ENCODE measurements around the gene SKIC8.

SKIC8 gene

DNA sequence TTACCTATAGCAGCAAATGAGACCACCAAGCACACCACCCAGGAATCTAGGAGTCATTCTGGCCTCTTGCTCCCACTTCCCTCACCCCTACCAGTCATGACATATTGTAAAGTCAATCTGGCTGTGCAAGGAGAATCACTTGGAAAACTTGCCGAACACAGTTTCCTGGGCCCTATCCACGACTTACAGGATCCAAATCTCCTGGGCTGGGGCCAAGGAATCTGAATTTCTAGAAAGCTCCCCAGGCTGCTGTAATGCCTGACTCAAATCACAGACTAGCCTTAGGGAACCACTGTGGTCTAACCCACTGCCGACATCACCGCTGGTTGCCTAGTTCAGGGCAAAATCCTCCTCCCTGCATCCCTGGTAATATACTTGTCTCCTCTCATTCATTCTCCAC is 36.6 kb upstream of the SKIC8 start:
- no peak overlapping the region for H3K4me3 ChIP-seq (ENCODE audit: low read depth, low read length, poor library complexity, severe bottlenecking)
- H4K20me1 ChIP-seq (ENCODE audit: insufficient read depth, low read length) = no peaks in the 10 kb centered on the region
- H3K9me3 ChIP-seq (ENCODE audit: low read length) = no peaks in the 10 kb centered on the region

DNA sequence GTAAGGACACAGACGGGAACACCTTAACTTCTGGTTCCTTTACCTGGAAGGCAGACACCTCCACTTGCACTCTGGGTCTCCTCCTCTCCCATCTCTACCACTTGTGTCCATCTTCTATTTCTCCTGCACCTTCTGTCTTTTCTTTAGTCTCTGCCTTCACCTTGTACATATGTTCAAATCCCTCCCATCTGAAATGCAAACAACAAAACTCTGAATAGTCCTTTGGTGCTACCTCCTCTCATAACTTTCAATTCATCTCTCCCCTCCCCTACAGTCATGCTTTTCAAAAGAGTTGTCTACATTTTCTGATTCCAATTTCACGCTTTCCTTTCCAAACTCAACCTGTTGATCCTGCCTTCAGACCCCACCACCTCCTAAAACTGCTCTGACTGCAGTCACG is 35.4 kb upstream of the SKIC8 start:
- Histone ChIP-seq H3K4me2 (ENCODE audit: low read length) (no peak overlapping the region), H3K27me3 (ENCODE audit: insufficient read depth, low read length) (peaks cover 5% of the 10 kb centered on the region; the same call in 1 of the 2 replicates), H2AFZ (ENCODE audit: low read length) (no peak overlapping the region), H3K4me1 (ENCODE audit: insufficient read depth, low read length, severe bottlenecking) (no peaks in the 10 kb centered on the region), H3K9me3 (ENCODE audit: low read length) (no peaks in the 10 kb centered on the region), H3K79me2 (ENCODE audit: insufficient read depth, low read length) (no peaks in the 10 kb centered on the region), H3K27ac (ENCODE audit: low read depth, low read length, poor library complexity, severe bottlenecking) (no peak overlapping the region), H3K9ac (ENCODE audit: low read length) (no peak overlapping the region), H3F3A (ENCODE audit: insufficient read depth, low read length) (no peaks in the 10 kb centered on the region), H3K4me3 (ENCODE audit: low read depth, low read length, poor library complexity, severe bottlenecking) (no peak overlapping the region), H3K36me3 (ENCODE audit: insufficient read depth, low read length) (no peaks in the 10 kb centered on the region), H4K20me1 (ENCODE audit: insufficient read depth, low read length) (no peaks in the 10 kb centered on the region), H3K9me2 (ENCODE audit: low read depth, low read length) (no peaks in the 10 kb centered on the region)
- TF ChIP-seq, protein P1, sequence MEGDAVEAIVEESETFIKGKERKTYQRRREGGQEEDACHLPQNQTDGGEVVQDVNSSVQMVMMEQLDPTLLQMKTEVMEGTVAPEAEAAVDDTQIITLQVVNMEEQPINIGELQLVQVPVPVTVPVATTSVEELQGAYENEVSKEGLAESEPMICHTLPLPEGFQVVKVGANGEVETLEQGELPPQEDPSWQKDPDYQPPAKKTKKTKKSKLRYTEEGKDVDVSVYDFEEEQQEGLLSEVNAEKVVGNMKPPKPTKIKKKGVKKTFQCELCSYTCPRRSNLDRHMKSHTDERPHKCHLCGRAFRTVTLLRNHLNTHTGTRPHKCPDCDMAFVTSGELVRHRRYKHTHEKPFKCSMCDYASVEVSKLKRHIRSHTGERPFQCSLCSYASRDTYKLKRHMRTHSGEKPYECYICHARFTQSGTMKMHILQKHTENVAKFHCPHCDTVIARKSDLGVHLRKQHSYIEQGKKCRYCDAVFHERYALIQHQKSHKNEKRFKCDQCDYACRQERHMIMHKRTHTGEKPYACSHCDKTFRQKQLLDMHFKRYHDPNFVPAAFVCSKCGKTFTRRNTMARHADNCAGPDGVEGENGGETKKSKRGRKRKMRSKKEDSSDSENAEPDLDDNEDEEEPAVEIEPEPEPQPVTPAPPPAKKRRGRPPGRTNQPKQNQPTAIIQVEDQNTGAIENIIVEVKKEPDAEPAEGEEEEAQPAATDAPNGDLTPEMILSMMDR (IDR thresholded peaks at IDR 0.05; ENCODE audit: low read length) = no peak
- TF ChIP-seq EZH2 (IDR thresholded peaks at IDR 0.05; ENCODE audit: borderline replicate concordance, low read length) = no peak

More for the DNA sequence above, 36.6 kb upstream of the SKIC8 start:
- Histone ChIP-seq H3K9ac (ENCODE audit: low read length) (no peak overlapping the region), H2AFZ (ENCODE audit: low read length) (no peak overlapping the region), H3K4me1 (ENCODE audit: insufficient read depth, low read length, severe bottlenecking) (no peaks in the 10 kb centered on the region), H3K79me2 (ENCODE audit: insufficient read depth, low read length) (no peaks in the 10 kb centered on the region), H3K36me3 (ENCODE audit: insufficient read depth, low read length) (no peaks in the 10 kb centered on the region), H3K9me2 (ENCODE audit: low read depth, low read length) (no peaks in the 10 kb centered on the region), H3K27me3 (ENCODE audit: insufficient read depth, low read length) (peaks cover 5% of the 10 kb centered on the region; the same call in 1 of the 2 replicates), H3K27ac (ENCODE audit: low read depth, low read length, poor library complexity, severe bottlenecking) (no peak overlapping the region), H3K4me2 (ENCODE audit: low read length) (no peak overlapping the region), H3F3A (ENCODE audit: insufficient read depth, low read length) (no peaks in the 10 kb centered on the region)
- TF ChIP-seq, protein P1 (IDR thresholded peaks at IDR 0.05; ENCODE audit: low read length) = no peak
- TF ChIP-seq EZH2 (IDR thresholded peaks at IDR 0.05; ENCODE audit: borderline replicate concordance, low read length) = no peak

DNA sequence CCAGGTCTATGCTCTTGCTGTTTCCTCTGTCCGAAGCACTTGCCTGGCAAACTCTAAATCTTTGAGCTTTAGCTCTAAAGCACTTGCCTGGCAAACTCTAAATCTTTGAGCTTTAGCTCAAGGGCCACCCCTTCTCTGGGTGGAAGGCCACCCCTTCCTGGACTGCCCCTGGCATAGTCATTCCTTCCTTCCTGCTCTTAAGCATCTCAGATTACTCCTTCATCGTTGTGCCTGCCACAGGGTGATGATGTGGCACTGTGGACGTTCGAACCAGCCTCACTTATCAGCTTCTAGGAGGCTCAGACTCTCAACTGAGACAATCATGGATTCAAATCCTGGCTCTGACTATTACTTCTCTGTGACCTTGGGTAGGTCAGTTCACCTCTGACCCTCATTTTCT is 30.2 kb upstream of the SKIC8 start:
- Histone ChIP-seq H3K27ac (ENCODE audit: low read depth, low read length, poor library complexity, severe bottlenecking) (no peak overlapping the region), H3K79me2 (ENCODE audit: insufficient read depth, low read length) (no peaks in the 10 kb centered on the region), H3F3A (ENCODE audit: insufficient read depth, low read length) (no peaks in the 10 kb centered on the region), H3K9me2 (ENCODE audit: low read depth, low read length) (no peaks in the 10 kb centered on the region), H4K20me1 (ENCODE audit: insufficient read depth, low read length) (no peaks in the 10 kb centered on the region), H3K4me3 (ENCODE audit: low read depth, low read length, poor library complexity, severe bottlenecking) (no peak overlapping the region), H3K4me1 (ENCODE audit: insufficient read depth, low read length, severe bottlenecking) (no peaks in the 10 kb centered on the region), H3K4me2 (ENCODE audit: low read length) (no peak overlapping the region), H3K36me3 (ENCODE audit: insufficient read depth, low read length) (no peaks in the 10 kb centered on the region), H2AFZ (ENCODE audit: low read length) (no peak overlapping the region), H3K27me3 (ENCODE audit: insufficient read depth, low read length) (no peaks in the 10 kb centered on the region), H3K9me3 (ENCODE audit: low read length) (no peaks in the 10 kb centered on the region), H3K9ac (ENCODE audit: low read length) (no peak overlapping the region)
- TF ChIP-seq, protein P1 (IDR thresholded peaks at IDR 0.05; ENCODE audit: low read length) = no peak
- no peak for TF ChIP-seq EZH2 (IDR thresholded peaks at IDR 0.05; ENCODE audit: borderline replicate concordance, low read length)

All from OCI-LY1 (cell line).